ENCODE data around the gene KRTAP9-8. TPM values are rescaled to one million over a fixed set of nuclear protein-coding genes. Genes with fewer than 3 reads are reported as not detected.
"Not testable (repeated sequence)": the region's sequence is repeated elsewhere in the genome, so short reads cannot be mapped to it uniquely, and the experiment has no call there.

The KRTAP9-8 gene
- not detected for total RNA-seq

- CTCF ChIA-PET, POLR2A ChIA-PET: not testable (repeated sequence)
Measured at GRCh38 chr17:41237949-41238437, at the start of gene KRTAP9-8. Gene KRTAP9-8, plus strand, starts transcription at chr17:41237999. Its CDS starts 53 bp downstream, at chr17:41238052.

- CTCF ChIA-PET, POLR2A ChIA-PET: not testable (repeated sequence)
Measured at GRCh38 chr17:41189837-41190318, 47.9 kb upstream of the KRTAP9-8 start, which contains the start of gene KRTAP9-1. Gene KRTAP9-1, plus strand, starts transcription at chr17:41189887. Its CDS starts 0 bp downstream, at chr17:41189887.

- ChIA-PET CTCF (no interaction called here), POLR2A (no interaction called here)
Measured at GRCh38 chr17:41190328-41190727, 47.5 kb upstream of the KRTAP9-8 start.

- CTCF ChIA-PET = no interaction called here
- POLR2A ChIA-PET = no interaction called here
Measured at GRCh38 chr17:41196068-41196467, 41.7 kb upstream of the KRTAP9-8 start.

GRCh38 chr17:41199421-41200078, 38.2 kb upstream of the KRTAP9-8 start:
- ChIA-PET CTCF (no interaction called here), POLR2A (no interaction called here)

GRCh38 chr17:41211845-41212466, 25.8 kb upstream of the KRTAP9-8 start:
- POLR2A ChIA-PET = no interaction called here
- CTCF ChIA-PET = interaction anchor here (0.9 kb wide), 2 partner anchors 10 to 110 kb away, joined by 3 to 4 read pairs; no protein-coding TSS in a partner anchor

- POLR2A ChIA-PET = no interaction called here
- CTCF ChIA-PET = no interaction called here
Measured at GRCh38 chr17:41212524-41213169, 25.2 kb upstream of the KRTAP9-8 start.

GRCh38 chr17:41215681-41216080, 22.1 kb upstream of the KRTAP9-8 start:
- POLR2A ChIA-PET = no interaction called here
- CTCF ChIA-PET = no interaction called here

- POLR2A ChIA-PET = no interaction called here
Measured at GRCh38 chr17:41223821-41224220, 14.0 kb upstream of the KRTAP9-8 start.

GRCh38 chr17:41226051-41226450, 11.7 kb upstream of the KRTAP9-8 start:
- ChIA-PET CTCF (no interaction called here), POLR2A (no interaction called here)

More at GRCh38 chr17:41223821-41224220, 14.0 kb upstream of the KRTAP9-8 start:
- CTCF ChIA-PET = no interaction called here

GRCh38 chr17:41226598-41227095, 11.2 kb upstream of the KRTAP9-8 start, which contains the start of gene KRTAP9-2:
Gene KRTAP9-2, plus strand, starts transcription at chr17:41226648. Its CDS starts 7 bp downstream, at chr17:41226655.
- CTCF ChIA-PET, POLR2A ChIA-PET: not testable (repeated sequence)

GRCh38 chr17:41230094-41230493, 7.7 kb upstream of the KRTAP9-8 start:
- POLR2A ChIA-PET = no interaction called here
- CTCF ChIA-PET = no interaction called here

GRCh38 chr17:41231731-41232130, 6.1 kb upstream of the KRTAP9-8 start:
- ChIA-PET POLR2A (no interaction called here), CTCF (no interaction called here)

- POLR2A ChIA-PET, CTCF ChIA-PET: not testable (repeated sequence)
Measured at GRCh38 chr17:41232399-41233105, 5.2 kb upstream of the KRTAP9-8 start, which contains the start of gene KRTAP9-3. Gene KRTAP9-3, plus strand, starts transcription at chr17:41232449. Its CDS starts 53 bp downstream, at chr17:41232502.

GRCh38 chr17:41237116-41237515, 683 bp upstream of the KRTAP9-8 start:
- POLR2A ChIA-PET, CTCF ChIA-PET: not testable (repeated sequence)

- CTCF ChIA-PET = not testable (repeated sequence)
Measured at GRCh38 chr17:41246995-41247787, 9.4 kb downstream of the KRTAP9-8 start.

GRCh38 chr17:41249637-41250240, 11.9 kb downstream of the KRTAP9-8 start, which contains the start of gene KRTAP9-4:
Gene KRTAP9-4, plus strand, starts transcription at chr17:41249687. Its CDS starts 34 bp downstream, at chr17:41249721.
- POLR2A ChIA-PET, CTCF ChIA-PET: not testable (repeated sequence)

More at GRCh38 chr17:41246995-41247787, 9.4 kb downstream of the KRTAP9-8 start:
- POLR2A ChIA-PET = not testable (repeated sequence)

- POLR2A ChIA-PET = no interaction called here
- CTCF ChIA-PET = no interaction called here
Measured at GRCh38 chr17:41251261-41251660, 13.5 kb downstream of the KRTAP9-8 start.

- CTCF ChIA-PET = no interaction called here
- POLR2A ChIA-PET = no interaction called here
Measured at GRCh38 chr17:41254861-41255260, 17.1 kb downstream of the KRTAP9-8 start.
